Glutamatergic neuron (in vitro differentiated cells): ENCODE results near the gene ATP2C1. TPM values are rescaled to one million over a fixed set of nuclear protein-coding genes. Genes with fewer than 3 reads are reported as not detected.

Experiments
- DNase-seq: peaks from one replicate; pipeline ENCODE4 v3.0.0; 2022
- H3K27ac Mint-ChIP-seq: one replicate; pipeline ENCODE4 v1.8.0; 2020; ENCODE audit warnings: mild to moderate bottlenecking, mixed read lengths, inconsistent platforms; ENCODE audit not compliant: unreplicated experiment
- H3K27me3 Mint-ChIP-seq: one replicate; pipeline ENCODE4 v1.8.0; 2020; ENCODE audit warnings: mild to moderate bottlenecking, moderate library complexity, mixed read lengths, inconsistent platforms; ENCODE audit not compliant: unreplicated experiment
- H3K36me3 Mint-ChIP-seq: one replicate; pipeline ENCODE4 v1.8.0; 2020; ENCODE audit warnings: mild to moderate bottlenecking, mixed read lengths, inconsistent platforms; ENCODE audit not compliant: unreplicated experiment
- H3K4me1 Mint-ChIP-seq: one replicate; pipeline ENCODE4 v1.8.0; 2020; ENCODE audit warnings: mild to moderate bottlenecking, low read depth, mixed read lengths, inconsistent platforms; ENCODE audit not compliant: unreplicated experiment
- H3K4me3 Mint-ChIP-seq: one replicate; pipeline ENCODE4 v1.8.0; 2020; ENCODE audit warnings: mild to moderate bottlenecking, mixed read lengths, inconsistent platforms; ENCODE audit not compliant: unreplicated experiment
- H3K9me3 Mint-ChIP-seq: one replicate; pipeline ENCODE4 v1.8.0; 2020; ENCODE audit warnings: mild to moderate bottlenecking, moderate library complexity, mixed read lengths, inconsistent platforms; ENCODE audit not compliant: unreplicated experiment
- total RNA-seq: library from RNA; stranded (reverse); fragmentation: NEBNext Ultra II Directional; extraction: Animal tissue kit (Norgen Biotek cat#: 25700); gene quantifications from one replicate; pipeline ENCODE4 v1.2.1, GENCODE V29; 2021; ENCODE audit not compliant: unreplicated experiment
- TF ChIP-seq, protein P1 (sequence below): fragments of 200-600 bp; sonication (generic); IDR thresholded peaks from one replicate; pipeline ENCODE4 v1.5.0; 2021; ENCODE audit not compliant: partially characterized antibody, unreplicated experiment

ATP2C1 gene
- total RNA-seq, 1 donor from 2014 or later: 130 TPM

- peaks cover 19% of the 10 kb centered on the region for H3K4me1 Mint-ChIP-seq
Observed at GRCh38 chr3:130894130-130894985, 474 bp downstream of the ATP2C1 start.

GRCh38 chr3:130894986-130895280 is 1.0 kb downstream of the ATP2C1 start:
- peaks cover 19% of the 10 kb centered on the region for H3K4me1 Mint-ChIP-seq
- peak overlapping the region; percentile 93 for H3K4me3 Mint-ChIP-seq

More at GRCh38 chr3:130894130-130894985, 474 bp downstream of the ATP2C1 start:
- TF ChIP-seq, protein P1, sequence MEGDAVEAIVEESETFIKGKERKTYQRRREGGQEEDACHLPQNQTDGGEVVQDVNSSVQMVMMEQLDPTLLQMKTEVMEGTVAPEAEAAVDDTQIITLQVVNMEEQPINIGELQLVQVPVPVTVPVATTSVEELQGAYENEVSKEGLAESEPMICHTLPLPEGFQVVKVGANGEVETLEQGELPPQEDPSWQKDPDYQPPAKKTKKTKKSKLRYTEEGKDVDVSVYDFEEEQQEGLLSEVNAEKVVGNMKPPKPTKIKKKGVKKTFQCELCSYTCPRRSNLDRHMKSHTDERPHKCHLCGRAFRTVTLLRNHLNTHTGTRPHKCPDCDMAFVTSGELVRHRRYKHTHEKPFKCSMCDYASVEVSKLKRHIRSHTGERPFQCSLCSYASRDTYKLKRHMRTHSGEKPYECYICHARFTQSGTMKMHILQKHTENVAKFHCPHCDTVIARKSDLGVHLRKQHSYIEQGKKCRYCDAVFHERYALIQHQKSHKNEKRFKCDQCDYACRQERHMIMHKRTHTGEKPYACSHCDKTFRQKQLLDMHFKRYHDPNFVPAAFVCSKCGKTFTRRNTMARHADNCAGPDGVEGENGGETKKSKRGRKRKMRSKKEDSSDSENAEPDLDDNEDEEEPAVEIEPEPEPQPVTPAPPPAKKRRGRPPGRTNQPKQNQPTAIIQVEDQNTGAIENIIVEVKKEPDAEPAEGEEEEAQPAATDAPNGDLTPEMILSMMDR: no peak
- peaks cover 14% of the 10 kb centered on the region for H3K9me3 Mint-ChIP-seq
- peaks cover 7% of the 10 kb centered on the region for H3K27me3 Mint-ChIP-seq
- DNase-seq: peak; percentile 68
- peak overlapping the region; percentile 93 for H3K4me3 Mint-ChIP-seq
- no peaks in the 10 kb centered on the region for H3K36me3 Mint-ChIP-seq
- peak overlapping the region; percentile 97 for H3K27ac Mint-ChIP-seq

GRCh38 chr3:130895690-130896488 is 2.0 kb downstream of the ATP2C1 start:
- DNase-seq: no peak
- H3K4me3 Mint-ChIP-seq: peak overlapping the region; percentile 93
- peaks cover 7% of the 10 kb centered on the region for H3K27me3 Mint-ChIP-seq
- no peaks in the 10 kb centered on the region for H3K36me3 Mint-ChIP-seq
- peaks cover 14% of the 10 kb centered on the region for H3K9me3 Mint-ChIP-seq
- TF ChIP-seq, protein P1: no peak
- peaks cover 19% of the 10 kb centered on the region for H3K4me1 Mint-ChIP-seq
- peak overlapping the region; percentile 97 for H3K27ac Mint-ChIP-seq

More at GRCh38 chr3:130894986-130895280, 1.0 kb downstream of the ATP2C1 start:
- DNase-seq: no peak
- Mint-ChIP-seq H3K9me3 (peaks cover 14% of the 10 kb centered on the region), H3K27ac (peak overlapping the region; percentile 97), H3K27me3 (peaks cover 7% of the 10 kb centered on the region), H3K36me3 (no peaks in the 10 kb centered on the region)
- TF ChIP-seq, protein P1: no peak

- peak overlapping the region; percentile 93 for H3K4me3 Mint-ChIP-seq
- peak overlapping the region; percentile 17 for H3K27ac Mint-ChIP-seq
- DNase-seq: no peak
- H3K36me3 Mint-ChIP-seq: no peaks in the 10 kb centered on the region
- H3K27me3 Mint-ChIP-seq: peaks cover 7% of the 10 kb centered on the region
- peaks cover 27% of the 10 kb centered on the region for H3K4me1 Mint-ChIP-seq
- TF ChIP-seq, protein P1: no peak
- H3K9me3 Mint-ChIP-seq: peaks cover 14% of the 10 kb centered on the region
Observed at GRCh38 chr3:130897316-130897715, 3.4 kb downstream of the ATP2C1 start.
